NCI-H2107 (cell line): ENCODE measurements around the gene GFAP.

ENCODE experiments used
- DNase-seq: peaks from one replicate; lab custom pipeline; 2025; lab: John Stamatoyannopoulos, UW

GFAP gene

GRCh38 chr17:44931376-44931775 lies 16.1 kb upstream of the GFAP start:
- no peak for DNase-seq

GRCh38 chr17:44930667-44931066 lies 15.4 kb upstream of the GFAP start:
- no peak for DNase-seq

GRCh38 chr17:44928950-44929720 lies 13.8 kb upstream of the GFAP start:
- no peak for DNase-seq

- DNase-seq: no peak
These were observed 12.8 kb upstream of the GFAP start for GRCh38 chr17:44928136-44928535.

GRCh38 chr17:44927696-44928095 lies 12.4 kb upstream of the GFAP start:
- DNase-seq: no peak

GRCh38 chr17:44926821-44927525 lies 11.7 kb upstream of the GFAP start:
- DNase-seq: no peak

- no peak for DNase-seq
These were observed 10.7 kb upstream of the GFAP start for GRCh38 chr17:44925731-44926697.

- no peak for DNase-seq
These were observed 8.8 kb upstream of the GFAP start for GRCh38 chr17:44924107-44924544.

- no peak for DNase-seq
These were observed 7.6 kb upstream of the GFAP start for GRCh38 chr17:44922746-44923470.

GRCh38 chr17:44922136-44922535 lies 6.8 kb upstream of the GFAP start:
- no peak for DNase-seq

GRCh38 chr17:44921122-44921882 lies 6.0 kb upstream of the GFAP start:
- DNase-seq: no peak

- DNase-seq: no peak
These were observed 5.3 kb upstream of the GFAP start for GRCh38 chr17:44920565-44920940.

- no peak for DNase-seq
These were observed 4.7 kb upstream of the GFAP start for GRCh38 chr17:44919885-44920564.

GRCh38 chr17:44919411-44919810 lies 4.1 kb upstream of the GFAP start:
- no peak for DNase-seq

GRCh38 chr17:44918006-44918405 lies 2.7 kb upstream of the GFAP start:
- DNase-seq: no peak

- no peak for DNase-seq
These were observed 2.2 kb upstream of the GFAP start for GRCh38 chr17:44917456-44917855.

GRCh38 chr17:44916781-44917241 lies 1.5 kb upstream of the GFAP start:
- DNase-seq: no peak

GRCh38 chr17:44915862-44916780 lies 821 bp upstream of the GFAP start:
- DNase-seq: no peak

GRCh38 chr17:44914698-44915271 lies 515 bp downstream of the GFAP start:
- DNase-seq: no peak
